Hepatocyte (in vitro differentiated cells): ENCODE measurements around the gene MRPL55.

Source experiments
- CTCF ChIP-seq: fragments of 200-600 bp; sonication (generic); IDR thresholded peaks from 2 replicates; pipeline ENCODE4 v1.5.1; 2016; ENCODE audit warnings: antibody characterized with exemption, mild to moderate bottlenecking; ENCODE audit not compliant: poor library complexity
- EZH2 ChIP-seq: fragments of 200-600 bp; sonication (generic); IDR thresholded peaks from 2 replicates; pipeline ENCODE4 v1.6.1; 2016; ENCODE audit warnings: antibody characterized with exemption, mild to moderate bottlenecking, borderline replicate concordance
- EZH2phosphoT487 ChIP-seq: fragments of 200-600 bp; sonication (generic); IDR thresholded peaks from one replicate; pipeline ENCODE4 v1.6.1; 2018; ENCODE audit warnings: antibody characterized with exemption, mild to moderate bottlenecking, low read depth, moderate library complexity; ENCODE audit not compliant: unreplicated experiment, severe bottlenecking

- TF ChIP-seq CTCF (no peak), EZH2 (no peak), EZH2phosphoT487 (no peak)
Measured at GRCh38 chr1:228102791-228103620, 6.1 kb downstream of the MRPL55 start, which contains the start of gene C1orf35.
